22Rv1 (cell line): Measurements from ENCODE around the gene VDAC2.

Experiments
- CTCF ChIP-seq: fragments of 450-650 bp; IDR thresholded peaks from 2 replicates; pipeline ENCODE4 v1.5.1; 2017; ENCODE audit warnings: mild to moderate bottlenecking
- ZFX ChIP-seq: fragments of 450-650 bp; IDR thresholded peaks from 2 replicates; pipeline ENCODE4 v1.6.1; 2017; ENCODE audit warnings: antibody characterized with exemption, borderline replicate concordance

GRCh38 chr10:75226656-75227055 lies 16.1 kb downstream of the VDAC2 start:
- TF ChIP-seq CTCF (no peak), ZFX (no peak)
